ENCODE measurements around the gene PSME3IP1. TPM values are rescaled to one million over a fixed set of nuclear protein-coding genes. Genes with fewer than 3 reads are reported as not detected.

PSME3IP1 gene
- total RNA-seq, 1 donor from 2014 or later: 83.1 TPM

GRCh38 chr16:57163842-57164241, 22.0 kb downstream of the PSME3IP1 start:
- Mint-ChIP-seq H3K9me3 (ENCODE audit: unreplicated experiment) (no peaks in the 10 kb centered on the region), H3K27ac (ENCODE audit: unreplicated experiment) (no peak overlapping the region), H3K4me3 (ENCODE audit: unreplicated experiment) (no peak overlapping the region), H3K27me3 (ENCODE audit: unreplicated experiment) (no peaks in the 10 kb centered on the region), H3K36me3 (ENCODE audit: unreplicated experiment) (peaks cover 30% of the 10 kb centered on the region), H3K4me1 (ENCODE audit: unreplicated experiment) (peaks cover 12% of the 10 kb centered on the region)
- no peak for DNase-seq (ENCODE audit: extremely low spot score, unreplicated experiment)
- TF ChIP-seq CTCF (IDR thresholded peaks at IDR 0.05): no peak

GRCh38 chr16:57159447-57159846, 26.4 kb downstream of the PSME3IP1 start:
- Mint-ChIP-seq H3K4me3 (ENCODE audit: unreplicated experiment) (no peak overlapping the region), H3K27me3 (ENCODE audit: unreplicated experiment) (no peaks in the 10 kb centered on the region), H3K27ac (ENCODE audit: unreplicated experiment) (no peak overlapping the region), H3K4me1 (ENCODE audit: unreplicated experiment) (no peaks in the 10 kb centered on the region), H3K36me3 (ENCODE audit: unreplicated experiment) (peaks cover 48% of the 10 kb centered on the region), H3K9me3 (ENCODE audit: unreplicated experiment) (no peaks in the 10 kb centered on the region)
- no peak for TF ChIP-seq CTCF (IDR thresholded peaks at IDR 0.05)
- no peak for DNase-seq (ENCODE audit: extremely low spot score, unreplicated experiment)

GRCh38 chr16:57157533-57157932, 28.3 kb downstream of the PSME3IP1 start:
- no peak for DNase-seq (ENCODE audit: extremely low spot score, unreplicated experiment)
- Mint-ChIP-seq H3K4me3 (ENCODE audit: unreplicated experiment) (no peak overlapping the region), H3K9me3 (ENCODE audit: unreplicated experiment) (no peaks in the 10 kb centered on the region), H3K36me3 (ENCODE audit: unreplicated experiment) (peaks cover 62% of the 10 kb centered on the region), H3K4me1 (ENCODE audit: unreplicated experiment) (no peaks in the 10 kb centered on the region), H3K27me3 (ENCODE audit: unreplicated experiment) (no peaks in the 10 kb centered on the region), H3K27ac (ENCODE audit: unreplicated experiment) (no peak overlapping the region)
- TF ChIP-seq CTCF (IDR thresholded peaks at IDR 0.05): no peak

- no peaks in the 10 kb centered on the region for H3K4me1 Mint-ChIP-seq (ENCODE audit: unreplicated experiment)
- H3K27me3 Mint-ChIP-seq (ENCODE audit: unreplicated experiment): no peaks in the 10 kb centered on the region
- no peak overlapping the region for H3K4me3 Mint-ChIP-seq (ENCODE audit: unreplicated experiment)
- no peak for DNase-seq (ENCODE audit: extremely low spot score, unreplicated experiment)
- TF ChIP-seq CTCF (IDR thresholded peaks at IDR 0.05): no peak
- no peak overlapping the region for H3K27ac Mint-ChIP-seq (ENCODE audit: unreplicated experiment)
- H3K36me3 Mint-ChIP-seq (ENCODE audit: unreplicated experiment): peaks cover 69% of the 10 kb centered on the region
- no peaks in the 10 kb centered on the region for H3K9me3 Mint-ChIP-seq (ENCODE audit: unreplicated experiment)
Measured at GRCh38 chr16:57156351-57156703, 29.5 kb downstream of the PSME3IP1 start.

- no peak for DNase-seq (ENCODE audit: extremely low spot score, unreplicated experiment)
- Mint-ChIP-seq H3K27me3 (ENCODE audit: unreplicated experiment) (no peaks in the 10 kb centered on the region), H3K4me3 (ENCODE audit: unreplicated experiment) (no peak overlapping the region), H3K9me3 (ENCODE audit: unreplicated experiment) (no peaks in the 10 kb centered on the region), H3K27ac (ENCODE audit: unreplicated experiment) (no peak overlapping the region), H3K4me1 (ENCODE audit: unreplicated experiment) (peaks cover 4% of the 10 kb centered on the region), H3K36me3 (ENCODE audit: unreplicated experiment) (peaks cover 65% of the 10 kb centered on the region)
- no peak for TF ChIP-seq CTCF (IDR thresholded peaks at IDR 0.05)
Measured at GRCh38 chr16:57155702-57156350, 30.0 kb downstream of the PSME3IP1 start.
